Measurements from ENCODE around the gene DPYD. TPM values are rescaled to one million over a fixed set of nuclear protein-coding genes. Genes with fewer than 3 reads are reported as not detected.

Gene DPYD
- polyA plus RNA-seq, 1 of the 3 experiments (the other 2 are of a cell fraction), result 23.0 TPM

DNA sequence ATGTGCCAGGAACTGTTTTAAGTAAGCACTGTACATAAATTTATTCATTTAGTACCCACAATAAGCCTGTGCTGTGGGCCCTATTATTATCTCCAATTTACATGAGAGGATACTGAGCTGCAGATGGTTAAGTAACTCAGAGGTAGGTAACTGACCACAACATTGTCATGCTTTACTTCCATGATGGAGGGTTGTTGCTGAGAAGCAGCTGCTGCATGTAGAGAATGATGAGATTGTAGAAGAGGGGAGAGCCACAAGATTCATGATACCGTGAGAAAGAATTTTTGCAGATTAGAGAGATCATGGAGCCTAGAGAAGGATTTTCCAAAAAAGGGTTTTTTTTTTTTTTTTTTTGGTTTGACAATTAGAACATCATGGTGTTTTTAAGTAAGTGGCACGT, 886.2 kb downstream of the DPYD start:
- Histone ChIP-seq H3K4me3 (ENCODE audit: low read depth in 2 of 2, low read length in 1 of 2) (no peak overlapping the region), H3K27me3 (ENCODE audit: insufficient read depth) (no peaks in the 10 kb centered on the region), H3K79me2 (ENCODE audit: insufficient read depth) (no peaks in the 10 kb centered on the region), H3K4me1 (ENCODE audit: control insufficient read depth in 1 of 2, insufficient read depth in 2 of 2, low read depth in 1 of 2, low read length in 1 of 2) (no peaks in the 10 kb centered on the region; a peak in 1 of 4 replicates), H3K9me2 (no peaks in the 10 kb centered on the region), H3K9ac (no peak overlapping the region), H3K27ac (ENCODE audit: low read depth in 2 of 2, low read length in 1 of 2) (no peak overlapping the region), H3K9me3 (peaks cover 7% of the 10 kb centered on the region; the same call in 1 of the 2 replicates), H2AFZ (ENCODE audit: low read depth) (no peak overlapping the region), H4K20me1 (ENCODE audit: insufficient read depth) (no peaks in the 10 kb centered on the region), H3K4me2 (no peak overlapping the region), H3K36me3 (replicated peaks in 1 of 2; ENCODE audit: control insufficient read depth in 1 of 2, insufficient read depth in 2 of 2, low read length in 1 of 2) (no peaks in the 10 kb centered on the region), H3F3A (replicated peaks; ENCODE audit: insufficient read depth) (no peaks in the 10 kb centered on the region)
- 82% methylated on average over 2 of the region's 2 CpGs for WGBS (ENCODE audit: low lambda C conversion rate)
- TF ChIP-seq EZH2phosphoT487 (IDR thresholded peaks at IDR 0.05; ENCODE audit: borderline replicate concordance, low read depth) (no peak), FOXJ3 (CRISPR knock-in tag; IDR thresholded peaks at IDR 0.05) (no peak), EP300 (IDR thresholded peaks at IDR 0.05; ENCODE audit: borderline replicate concordance in 1 of 2, low read depth in 1 of 2, low read length in 1 of 2) (no peak), JUND (IDR thresholded peaks at IDR 0.05) (no peak), USF1 (IDR thresholded peaks at IDR 0.05; ENCODE audit: borderline replicate concordance, low read depth) (no peak), MEF2A (IDR thresholded peaks at IDR 0.05; ENCODE audit: borderline replicate concordance, low read depth) (no peak), SMC3 (IDR thresholded peaks at IDR 0.05; ENCODE audit: low read depth, low read length) (no peak), TEAD4 (IDR thresholded peaks at IDR 0.05; ENCODE audit: borderline replicate concordance, insufficient read depth) (no peak), CHD2 (IDR thresholded peaks at IDR 0.05; ENCODE audit: low read length, partially characterized antibody) (no peak), NRF1 (IDR thresholded peaks at IDR 0.05; ENCODE audit: low read depth, low read length) (no peak), YY1 (IDR thresholded peaks at IDR 0.05; ENCODE audit: low read depth) (no peak), POLR2AphosphoS5 (IDR thresholded peaks at IDR 0.05; ENCODE audit: low read depth, low read length) (no peak), MXI1 (IDR thresholded peaks at IDR 0.05; ENCODE audit: low read depth, low read length) (no peak)
- TF ChIP-seq, protein P1, sequence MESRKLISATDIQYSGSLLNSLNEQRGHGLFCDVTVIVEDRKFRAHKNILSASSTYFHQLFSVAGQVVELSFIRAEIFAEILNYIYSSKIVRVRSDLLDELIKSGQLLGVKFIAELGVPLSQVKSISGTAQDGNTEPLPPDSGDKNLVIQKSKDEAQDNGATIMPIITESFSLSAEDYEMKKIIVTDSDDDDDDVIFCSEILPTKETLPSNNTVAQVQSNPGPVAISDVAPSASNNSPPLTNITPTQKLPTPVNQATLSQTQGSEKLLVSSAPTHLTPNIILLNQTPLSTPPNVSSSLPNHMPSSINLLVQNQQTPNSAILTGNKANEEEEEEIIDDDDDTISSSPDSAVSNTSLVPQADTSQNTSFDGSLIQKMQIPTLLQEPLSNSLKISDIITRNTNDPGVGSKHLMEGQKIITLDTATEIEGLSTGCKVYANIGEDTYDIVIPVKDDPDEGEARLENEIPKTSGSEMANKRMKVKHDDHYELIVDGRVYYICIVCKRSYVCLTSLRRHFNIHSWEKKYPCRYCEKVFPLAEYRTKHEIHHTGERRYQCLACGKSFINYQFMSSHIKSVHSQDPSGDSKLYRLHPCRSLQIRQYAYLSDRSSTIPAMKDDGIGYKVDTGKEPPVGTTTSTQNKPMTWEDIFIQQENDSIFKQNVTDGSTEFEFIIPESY (IDR thresholded peaks at IDR 0.05; ENCODE audit: borderline replicate concordance, low read depth), result no peak
- TF ChIP-seq, protein P2, sequence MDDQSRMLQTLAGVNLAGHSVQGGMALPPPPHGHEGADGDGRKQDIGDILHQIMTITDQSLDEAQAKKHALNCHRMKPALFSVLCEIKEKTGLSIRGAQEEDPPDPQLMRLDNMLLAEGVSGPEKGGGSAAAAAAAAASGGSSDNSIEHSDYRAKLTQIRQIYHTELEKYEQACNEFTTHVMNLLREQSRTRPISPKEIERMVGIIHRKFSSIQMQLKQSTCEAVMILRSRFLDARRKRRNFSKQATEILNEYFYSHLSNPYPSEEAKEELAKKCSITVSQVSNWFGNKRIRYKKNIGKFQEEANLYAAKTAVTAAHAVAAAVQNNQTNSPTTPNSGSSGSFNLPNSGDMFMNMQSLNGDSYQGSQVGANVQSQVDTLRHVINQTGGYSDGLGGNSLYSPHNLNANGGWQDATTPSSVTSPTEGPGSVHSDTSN (IDR thresholded peaks at IDR 0.05), result no peak
- ChIA-PET POLR2A (interaction anchor here (0.6 kb wide), 1 partner anchor 288 kb away, joined by 3 read pairs; no protein-coding TSS in a partner anchor), CTCF (no interaction called here)
- no peak for DNase-seq
